Ovary (tissue), 3 donors: ENCODE results near the gene EML6.

Source experiments
- EP300 ChIP-seq: sonication (generic); formaldehyde crosslinking; IDR thresholded peaks from one replicate; pipeline ENCODE4 v1.6.1; 2017; ENCODE audit warnings: antibody characterized with exemption
- TF ChIP-seq, protein P1 (sequence below), 3 donors: fragments of 450-650 bp in 2 of 3; fragments of 200-600 bp in 1 of 3; IDR thresholded peaks; one replicate each; pipeline versions ENCODE4 v1.5.1 to v1.8.0; 2016 to 2022; ENCODE audit warnings: antibody characterized with exemption in 3 of 3, mild to moderate bottlenecking in 1 of 3
- donor health status: DM: no; HTN: no; CAD: no.

DNA sequence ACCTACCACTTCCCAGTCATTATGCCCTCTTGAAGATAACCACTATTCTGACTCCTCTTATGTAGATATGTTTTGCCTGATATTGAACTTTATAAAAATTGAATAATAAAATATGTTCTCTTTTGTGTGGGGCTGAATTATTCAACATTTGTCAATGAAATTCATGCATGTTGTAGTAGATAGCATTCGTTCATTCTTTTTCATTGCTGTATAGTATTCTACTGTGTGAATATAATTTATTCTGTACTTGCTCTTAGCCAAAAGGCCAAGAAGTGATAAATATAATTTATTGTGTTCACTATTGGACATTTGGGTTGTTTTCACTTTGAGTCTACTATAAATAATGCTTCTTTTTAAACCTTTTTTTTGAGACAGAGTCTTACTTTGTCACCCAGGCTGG lies 29.0 kb downstream of the EML6 start:
- TF ChIP-seq, protein P1, sequence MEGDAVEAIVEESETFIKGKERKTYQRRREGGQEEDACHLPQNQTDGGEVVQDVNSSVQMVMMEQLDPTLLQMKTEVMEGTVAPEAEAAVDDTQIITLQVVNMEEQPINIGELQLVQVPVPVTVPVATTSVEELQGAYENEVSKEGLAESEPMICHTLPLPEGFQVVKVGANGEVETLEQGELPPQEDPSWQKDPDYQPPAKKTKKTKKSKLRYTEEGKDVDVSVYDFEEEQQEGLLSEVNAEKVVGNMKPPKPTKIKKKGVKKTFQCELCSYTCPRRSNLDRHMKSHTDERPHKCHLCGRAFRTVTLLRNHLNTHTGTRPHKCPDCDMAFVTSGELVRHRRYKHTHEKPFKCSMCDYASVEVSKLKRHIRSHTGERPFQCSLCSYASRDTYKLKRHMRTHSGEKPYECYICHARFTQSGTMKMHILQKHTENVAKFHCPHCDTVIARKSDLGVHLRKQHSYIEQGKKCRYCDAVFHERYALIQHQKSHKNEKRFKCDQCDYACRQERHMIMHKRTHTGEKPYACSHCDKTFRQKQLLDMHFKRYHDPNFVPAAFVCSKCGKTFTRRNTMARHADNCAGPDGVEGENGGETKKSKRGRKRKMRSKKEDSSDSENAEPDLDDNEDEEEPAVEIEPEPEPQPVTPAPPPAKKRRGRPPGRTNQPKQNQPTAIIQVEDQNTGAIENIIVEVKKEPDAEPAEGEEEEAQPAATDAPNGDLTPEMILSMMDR (IDR thresholded peaks at IDR 0.05) = no peak
- no peak for TF ChIP-seq EP300
